Ovary (tissue), 9 donors: Measurements from ENCODE around the gene GDAP1L1. TPM values are rescaled to one million over a fixed set of nuclear protein-coding genes. Genes with fewer than 3 reads are reported as not detected.

Source experiments
- DNase-seq, 5 donors: peaks; one replicate each; pipeline ENCODE4 v3.0.0-alpha.2; 2019 to 2020
- H3K27ac ChIP-seq, 2 donors: fragments of 200-600 bp; one replicate each; pipeline versions ENCODE4 v1.5.1 to v1.8.0; 2019 to 2022
- H3K27me3 ChIP-seq: fragments of 200-600 bp; one replicate; pipeline ENCODE4 v1.8.0; 2022
- H3K36me3 ChIP-seq: fragments of 200-600 bp; sonication (generic); one replicate; pipeline ENCODE4 v1.5.1; 2019
- H3K4me1 ChIP-seq: one replicate; pipeline ENCODE4 v1.8.1; 2013; ENCODE audit warnings: mild to moderate bottlenecking, moderate library complexity; ENCODE audit not compliant: insufficient read depth
- H3K4me3 ChIP-seq: fragments of 200-600 bp; sonication (generic); one replicate; pipeline ENCODE4 v1.5.1; 2017
- H3K9me3 ChIP-seq, 2 donors: fragments of 200-600 bp in 1 of 2; sonication (generic) in 1 of 2; one replicate each; pipeline versions ENCODE4 v1.5.1 to v1.8.1; 2013 to 2019; ENCODE audit warnings: mild to moderate bottlenecking in 1 of 2, moderate library complexity in 1 of 2
- CTCF ChIP-seq, 3 donors: fragments of 450-650 bp in 2 of 3; fragments of 200-600 bp in 1 of 3; IDR thresholded peaks; one replicate each; pipeline versions ENCODE4 v1.5.1 to v1.8.0; 2016 to 2022; ENCODE audit warnings: antibody characterized with exemption in 3 of 3, mild to moderate bottlenecking in 1 of 3
- EP300 ChIP-seq: sonication (generic); formaldehyde crosslinking; IDR thresholded peaks from one replicate; pipeline ENCODE4 v1.6.1; 2017; ENCODE audit warnings: antibody characterized with exemption
- POLR2A ChIP-seq: fragments of 450-650 bp; IDR thresholded peaks from one replicate; pipeline ENCODE4 v1.6.1; 2017; ENCODE audit warnings: antibody characterized with exemption, mild to moderate bottlenecking, moderate library complexity
- WGBS, 3 donors: extraction: QIAGEN DNeasy Blood & Tissue Kit in 1 of 3; methylation state at CpG; one replicate each; pipeline versions ENCODE4 v1.1.5 to v1.1.7; 2013 to 2017; 5-methylcytosine and 5-hydroxymethylcytosine counted together
- intact Hi-C, 4 donors: fragments of 100-400 bp; cut with DNase I; formaldehyde crosslinking; loops; one replicate each; pipeline versions ENCODE4 v1.11.0 to v1.15.1; 2022 to 2023
- polyA plus RNA-seq, 2 donors: library from polyadenylated mRNA; stranded (reverse); fragments of 200-250 nt in 1 of 2; fragments of 350-450 nt in 1 of 2; fragmentation: Illumina TruSeq in 1 of 2; extraction: RNeasy Lipid Tissue Mini Kit (QIAGEN cat#74804) in 1 of 2; gene quantifications; one replicate each; pipeline ENCODE4 v1.2.3, GENCODE V29; 2013 to 2014
- total RNA-seq, 7 donors: library from RNA; depleted of rRNA in 2 of 7; stranded (reverse); fragments of >200 nt in 2 of 7; fragmentation: NEBNext Ultra II Directional in 3 of 7; extraction: Animal tissue kit (Norgen Biotek cat#: 25700) in 3 of 7; gene quantifications; one replicate each; pipeline versions ENCODE4 v1.1.0 to v1.2.4, GENCODE V29; 2016 to 2023
- donor health status: DM: no; HTN: no; CAD: no; lungs with moderate emphysema.
- donor health status: DM: no; HTN: no; CAD: no.
- donor health status: Bipolar disorder and iron deficiency.
- donor health status: DM: yes; HTN: yes; CAD: no.
- donor health status: DM: no; HTN: no; CAD: no.
- donor health status: DM: yes; HTN: yes; CAD: no.

The GDAP1L1 gene
- total and polyA plus RNA-seq, 9 donors: 0.72 to 3.3 (median 1.6) TPM

- no peaks in the 10 kb centered on the region for H3K4me1 ChIP-seq
Measured at GRCh38 chr20:44258226-44258890, 11.2 kb downstream of the GDAP1L1 start.

GRCh38 chr20:44264287-44264686 is 17.2 kb downstream of the GDAP1L1 start:
- Histone ChIP-seq H3K27ac (no peak overlapping the region), H3K27me3 (no peaks in the 10 kb centered on the region), H3K4me1 (peaks cover 2% of the 10 kb centered on the region), H3K4me3 (no peak overlapping the region), H3K9me3 (no peaks in the 10 kb centered on the region), H3K36me3 (no peaks in the 10 kb centered on the region)
- intact Hi-C loops: no loop called here
- DNase-seq: no peak
- 56 to 61% (median 61%) methylated on average over 5 of the region's 5 CpGs for WGBS, 3 donors
- TF ChIP-seq CTCF (IDR thresholded peaks at IDR 0.05): no peak
- TF ChIP-seq EP300: no peak
- no peak for TF ChIP-seq POLR2A

More at GRCh38 chr20:44258226-44258890, 11.2 kb downstream of the GDAP1L1 start:
- no peaks in the 10 kb centered on the region for H3K27me3 ChIP-seq
- WGBS, 3 donors: 87 to 90% (median 90%) methylated on average over 24 to 28 of the region's 28 CpGs
- H3K36me3 ChIP-seq: no peaks in the 10 kb centered on the region
- TF ChIP-seq EP300 (no peak), POLR2A (no peak), CTCF (IDR thresholded peaks at IDR 0.05) (no peak)
- no peak overlapping the region for H3K27ac ChIP-seq
- DNase-seq: no peak
- H3K4me3 ChIP-seq: no peak overlapping the region
- intact Hi-C loops: no loop called here
- H3K9me3 ChIP-seq: no peaks in the 10 kb centered on the region

- Histone ChIP-seq H3K4me3 (no peak overlapping the region), H3K36me3 (no peaks in the 10 kb centered on the region), H3K27ac (no peak overlapping the region), H3K27me3 (no peaks in the 10 kb centered on the region), H3K4me1 (peaks cover 2% of the 10 kb centered on the region), H3K9me3 (no peaks in the 10 kb centered on the region)
- TF ChIP-seq CTCF (IDR thresholded peaks at IDR 0.05): no peak
- TF ChIP-seq POLR2A: no peak
- no peak for TF ChIP-seq EP300
- 80 to 96% (median 94%) methylated on average over 5 of the region's 5 CpGs for WGBS, 3 donors
- DNase-seq: no peak
- intact Hi-C loops: no loop called here
Measured at GRCh38 chr20:44268802-44269201, 21.7 kb downstream of the GDAP1L1 start.

GRCh38 chr20:44271915-44272663 is 25.0 kb downstream of the GDAP1L1 start:
- intact Hi-C loops: no loop called here
- 63 to 77% (median 71%) methylated on average over 14 of the region's 14 CpGs for WGBS, 3 donors
- no peak overlapping the region for H3K4me3 ChIP-seq
- H3K27ac ChIP-seq: no peak overlapping the region
- no peaks in the 10 kb centered on the region for H3K4me1 ChIP-seq
- DNase-seq: no peak
- no peak for TF ChIP-seq CTCF (IDR thresholded peaks at IDR 0.05)
- no peak for TF ChIP-seq EP300
- no peak for TF ChIP-seq POLR2A
- no peaks in the 10 kb centered on the region for H3K27me3 ChIP-seq
- H3K9me3 ChIP-seq: no peaks in the 10 kb centered on the region
- H3K36me3 ChIP-seq: no peaks in the 10 kb centered on the region
